ENCODE data around the gene TRAPPC3.

Gene TRAPPC3

DNA sequence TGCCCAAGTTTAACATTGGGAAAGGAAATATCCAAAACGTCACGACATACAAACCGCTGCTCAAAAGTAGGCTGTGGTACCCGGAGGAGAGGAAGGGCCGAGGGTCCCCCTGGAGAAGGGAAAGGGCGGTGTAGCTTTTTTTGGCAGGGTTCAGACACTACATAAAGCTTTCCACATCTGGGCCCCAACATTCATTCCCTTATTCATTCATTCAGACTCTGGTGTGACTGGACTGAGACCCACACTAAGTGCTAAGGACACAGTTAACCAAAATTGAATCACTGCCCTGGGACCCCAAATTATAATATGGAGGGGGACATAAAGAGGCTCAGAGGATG is 14.0 kb downstream of the TRAPPC3 start:
- TF ChIP-seq, protein P1, sequence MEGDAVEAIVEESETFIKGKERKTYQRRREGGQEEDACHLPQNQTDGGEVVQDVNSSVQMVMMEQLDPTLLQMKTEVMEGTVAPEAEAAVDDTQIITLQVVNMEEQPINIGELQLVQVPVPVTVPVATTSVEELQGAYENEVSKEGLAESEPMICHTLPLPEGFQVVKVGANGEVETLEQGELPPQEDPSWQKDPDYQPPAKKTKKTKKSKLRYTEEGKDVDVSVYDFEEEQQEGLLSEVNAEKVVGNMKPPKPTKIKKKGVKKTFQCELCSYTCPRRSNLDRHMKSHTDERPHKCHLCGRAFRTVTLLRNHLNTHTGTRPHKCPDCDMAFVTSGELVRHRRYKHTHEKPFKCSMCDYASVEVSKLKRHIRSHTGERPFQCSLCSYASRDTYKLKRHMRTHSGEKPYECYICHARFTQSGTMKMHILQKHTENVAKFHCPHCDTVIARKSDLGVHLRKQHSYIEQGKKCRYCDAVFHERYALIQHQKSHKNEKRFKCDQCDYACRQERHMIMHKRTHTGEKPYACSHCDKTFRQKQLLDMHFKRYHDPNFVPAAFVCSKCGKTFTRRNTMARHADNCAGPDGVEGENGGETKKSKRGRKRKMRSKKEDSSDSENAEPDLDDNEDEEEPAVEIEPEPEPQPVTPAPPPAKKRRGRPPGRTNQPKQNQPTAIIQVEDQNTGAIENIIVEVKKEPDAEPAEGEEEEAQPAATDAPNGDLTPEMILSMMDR (IDR thresholded peaks at IDR 0.05; ENCODE audit: low read depth, low read length, missing control alignments): no peak
- DNase-seq (ENCODE audit: low read depth): no peak
- no peak overlapping the region for H3K4me3 ChIP-seq (ENCODE audit: low read depth, low read length)
- in situ Hi-C loops (cut with HindIII; ENCODE audit: low sequenced_read_pairs): loop anchor here (5.0 kb wide), 1 partner anchor 157 kb away; no protein-coding TSS in a partner anchor

GRCh38 chr1:36134505-36135329 is 14.6 kb downstream of the TRAPPC3 start:
- TF ChIP-seq, protein P1 (IDR thresholded peaks at IDR 0.05; ENCODE audit: low read depth, low read length, missing control alignments): peak; percentile 79
- in situ Hi-C loops (cut with HindIII; ENCODE audit: low sequenced_read_pairs): loop anchor here (5.0 kb wide), 1 partner anchor 158 kb away; no protein-coding TSS in a partner anchor
- DNase-seq (ENCODE audit: low read depth): peak; percentile 50
- H3K4me3 ChIP-seq (ENCODE audit: low read depth, low read length): no peak overlapping the region

- TF ChIP-seq, protein P1 (IDR thresholded peaks at IDR 0.05; ENCODE audit: low read depth, low read length, missing control alignments): no peak
- in situ Hi-C loops (cut with HindIII; ENCODE audit: low sequenced_read_pairs): no loop called here
- no peak for DNase-seq (ENCODE audit: low read depth)
- no peak overlapping the region for H3K4me3 ChIP-seq (ENCODE audit: low read depth, low read length)
Measured at GRCh38 chr1:36134031-36134430, 15.3 kb downstream of the TRAPPC3 start.

DNA sequence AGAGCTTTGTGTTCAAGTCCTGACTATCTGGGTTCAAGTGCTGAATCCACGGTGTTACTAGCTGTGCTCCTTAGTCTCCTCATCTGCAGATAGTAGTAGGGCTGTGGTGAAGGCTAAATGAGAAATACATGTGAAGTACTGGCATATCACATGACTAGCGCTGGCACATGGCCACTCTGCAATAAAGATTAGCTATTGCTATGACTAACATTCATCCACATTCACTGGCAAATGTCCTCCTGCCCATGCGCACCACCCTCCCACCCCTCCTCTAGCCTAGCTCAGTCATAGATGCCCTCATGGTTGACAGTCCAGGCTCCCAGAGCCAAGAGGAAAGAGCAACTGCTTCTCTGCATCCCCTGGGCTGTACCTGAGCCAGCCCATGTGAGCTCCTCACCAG is 15.8 kb downstream of the TRAPPC3 start:
- H3K4me3 ChIP-seq (ENCODE audit: low read depth, low read length): no peak overlapping the region
- in situ Hi-C loops (cut with HindIII; ENCODE audit: low sequenced_read_pairs): no loop called here
- DNase-seq (ENCODE audit: low read depth): peak; percentile 72
- TF ChIP-seq, protein P1 (IDR thresholded peaks at IDR 0.05; ENCODE audit: low read depth, low read length, missing control alignments): no peak

DNA sequence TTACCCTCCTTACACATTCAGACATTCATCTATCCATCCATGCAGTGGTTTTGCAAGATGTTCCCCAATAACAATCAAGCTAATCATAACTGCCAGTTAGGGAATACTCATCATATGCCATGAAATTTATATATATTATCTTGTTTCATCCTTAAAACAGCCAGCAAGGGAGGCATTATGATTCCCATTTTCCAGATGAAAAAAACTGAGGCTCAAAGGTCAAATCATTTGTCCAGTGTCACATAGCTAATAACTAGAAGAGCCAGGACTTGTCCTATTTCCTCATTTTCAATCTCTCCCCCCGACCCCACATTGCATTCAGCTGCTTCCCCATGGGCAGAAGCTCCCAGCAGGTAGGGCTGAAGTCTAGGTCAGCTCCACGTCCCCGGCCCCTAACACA is 17.3 kb downstream of the TRAPPC3 start:
- DNase-seq (ENCODE audit: low read depth): no peak
- TF ChIP-seq, protein P1 (IDR thresholded peaks at IDR 0.05; ENCODE audit: low read depth, low read length, missing control alignments): no peak
- in situ Hi-C loops (cut with HindIII; ENCODE audit: low sequenced_read_pairs): no loop called here
- H3K4me3 ChIP-seq (ENCODE audit: low read depth, low read length): no peak overlapping the region

DNA sequence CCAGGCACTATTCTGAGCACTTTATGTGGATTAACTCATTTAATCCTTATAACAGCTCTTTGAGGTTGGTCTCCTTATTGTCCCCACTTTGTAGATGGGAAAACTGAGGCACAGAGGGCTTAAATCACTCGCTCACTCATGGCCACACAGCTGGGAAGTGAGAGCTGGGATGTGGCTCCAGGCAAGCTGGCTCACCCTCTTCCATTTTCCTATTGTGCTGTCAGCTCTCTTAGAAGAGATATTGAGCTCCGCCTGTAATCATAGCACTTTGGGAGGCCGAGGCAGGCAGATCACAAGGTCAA is 20.4 kb downstream of the TRAPPC3 start:
- no peak overlapping the region for H3K4me3 ChIP-seq (ENCODE audit: low read depth, low read length)
- in situ Hi-C loops (cut with HindIII; ENCODE audit: low sequenced_read_pairs): no loop called here
- TF ChIP-seq, protein P1 (IDR thresholded peaks at IDR 0.05; ENCODE audit: low read depth, low read length, missing control alignments): no peak
- no peak for DNase-seq (ENCODE audit: low read depth)
